Measurements from ENCODE around the gene CDH15. TPM values are rescaled to one million over a fixed set of nuclear protein-coding genes. Genes with fewer than 3 reads are reported as not detected.
"Not testable (repeated sequence)": the region's sequence is repeated elsewhere in the genome, so short reads cannot be mapped to it uniquely, and the experiment has no call there.

Gene CDH15
- total RNA-seq, 1 donor from 2014 or later: not detected

DNA sequence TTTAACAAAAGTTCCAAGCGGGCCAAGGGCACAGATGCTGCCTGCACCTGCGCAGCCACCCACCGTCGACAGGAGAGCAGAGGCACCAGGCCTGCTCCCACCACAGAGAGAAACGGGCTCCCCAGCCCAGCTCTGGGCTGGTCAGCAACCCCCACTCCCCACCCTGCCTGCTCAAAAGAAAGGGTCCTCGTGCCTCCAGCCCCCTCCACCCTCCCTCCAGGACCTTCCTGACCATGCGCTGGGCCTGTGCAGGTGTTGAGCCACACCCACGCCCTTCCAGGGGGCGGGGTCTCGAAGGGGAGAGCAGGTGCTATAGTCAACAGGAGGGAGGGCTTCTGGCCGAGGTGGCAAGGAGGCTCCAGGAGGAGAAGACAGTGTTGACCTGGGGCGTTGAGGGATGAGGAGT lies 71.2 kb downstream of the CDH15 start:
- Histone ChIP-seq H3K4me3 (no peak overlapping the region), H4K20me1 (ENCODE audit: low read depth) (no peaks in the 10 kb centered on the region), H3K79me2 (ENCODE audit: low read depth) (no peaks in the 10 kb centered on the region), H3F3A (ENCODE audit: low read depth) (peaks cover 27% of the 10 kb centered on the region), H3K27ac (no peak overlapping the region), H3K4me1 (no peaks in the 10 kb centered on the region), H3K36me3 (no peaks in the 10 kb centered on the region), H3K9me3 (ENCODE audit: low read depth) (no peaks in the 10 kb centered on the region), H3K4me2 (no peak overlapping the region), H3K27me3 (peaks cover 24% of the 10 kb centered on the region), H3K9ac (no peak overlapping the region), H2AFZ (replicated peaks) (no peak overlapping the region)
- Mint-ChIP-seq H3K4me3 (peak overlapping the region; percentile 50), H3K9me3 (no peaks in the 10 kb centered on the region), H3K36me3 (peaks cover 3% of the 10 kb centered on the region), H3K27me3 (ENCODE audit: insufficient read depth, low read depth) (peaks cover 3% of the 10 kb centered on the region), H3K27ac (no peak overlapping the region), H3K4me1 (peaks cover 13% of the 10 kb centered on the region)
- TF ChIP-seq CTCF (IDR thresholded peaks at IDR 0.05) (no peak), EZH2phosphoT487 (IDR thresholded peaks at IDR 0.05) (no peak), EZH2 (IDR thresholded peaks at IDR 0.05) (no peak)
- DNase-seq (ENCODE audit: low spot score): no peak

GRCh38 chr16:89243664-89244063 lies 72.1 kb downstream of the CDH15 start:
- H3K4me3 Mint-ChIP-seq: no peak overlapping the region
- H3K4me1 ChIP-seq: no peaks in the 10 kb centered on the region
- H3K4me1 Mint-ChIP-seq: peaks cover 13% of the 10 kb centered on the region
- H3K36me3 Mint-ChIP-seq: peaks cover 3% of the 10 kb centered on the region
- H3K9me3 Mint-ChIP-seq: no peaks in the 10 kb centered on the region
- no peak for TF ChIP-seq EZH2 (IDR thresholded peaks at IDR 0.05)
- no peak for TF ChIP-seq EZH2phosphoT487 (IDR thresholded peaks at IDR 0.05)
- no peak overlapping the region for H3K4me2 ChIP-seq
- no peak overlapping the region for H3K27ac Mint-ChIP-seq
- H3K36me3 ChIP-seq: no peaks in the 10 kb centered on the region
- no peak overlapping the region for H3K9ac ChIP-seq
- peaks cover 33% of the 10 kb centered on the region for H3K27me3 ChIP-seq
- H3K27ac ChIP-seq: no peak overlapping the region
- H4K20me1 ChIP-seq (ENCODE audit: low read depth): no peaks in the 10 kb centered on the region
- H2AFZ ChIP-seq (replicated peaks): no peak overlapping the region
- H3F3A ChIP-seq (ENCODE audit: low read depth): peaks cover 31% of the 10 kb centered on the region
- no peak overlapping the region for H3K4me3 ChIP-seq
- no peak for DNase-seq (ENCODE audit: low spot score)
- no peaks in the 10 kb centered on the region for H3K79me2 ChIP-seq (ENCODE audit: low read depth)
- H3K9me3 ChIP-seq (ENCODE audit: low read depth): no peaks in the 10 kb centered on the region
- H3K27me3 Mint-ChIP-seq (ENCODE audit: insufficient read depth, low read depth): peaks cover 6% of the 10 kb centered on the region

- not testable (repeated sequence) for H3K36me3 ChIP-seq; H4K20me1 ChIP-seq (ENCODE audit: low read depth); H3K4me3 ChIP-seq; H3K4me2 ChIP-seq; H3K79me2 ChIP-seq (ENCODE audit: low read depth); H3K9me3 Mint-ChIP-seq; H3K9ac ChIP-seq; H3K36me3 Mint-ChIP-seq; H3K9me3 ChIP-seq (ENCODE audit: low read depth); H3K4me1 ChIP-seq; H3K4me3 Mint-ChIP-seq; DNase-seq (ENCODE audit: low spot score); H3K27me3 Mint-ChIP-seq (ENCODE audit: insufficient read depth, low read depth); H3K27ac ChIP-seq; H2AFZ ChIP-seq (replicated peaks)
- Histone ChIP-seq H3F3A (ENCODE audit: low read depth) (peaks cover 31% of the 10 kb centered on the region), H3K27me3 (peaks cover 39% of the 10 kb centered on the region)
- Mint-ChIP-seq H3K4me1 (peaks cover 13% of the 10 kb centered on the region), H3K27ac (peak overlapping the region; percentile 76)
These were observed 72.7 kb downstream of the CDH15 start for GRCh38 chr16:89244264-89244663.

DNA sequence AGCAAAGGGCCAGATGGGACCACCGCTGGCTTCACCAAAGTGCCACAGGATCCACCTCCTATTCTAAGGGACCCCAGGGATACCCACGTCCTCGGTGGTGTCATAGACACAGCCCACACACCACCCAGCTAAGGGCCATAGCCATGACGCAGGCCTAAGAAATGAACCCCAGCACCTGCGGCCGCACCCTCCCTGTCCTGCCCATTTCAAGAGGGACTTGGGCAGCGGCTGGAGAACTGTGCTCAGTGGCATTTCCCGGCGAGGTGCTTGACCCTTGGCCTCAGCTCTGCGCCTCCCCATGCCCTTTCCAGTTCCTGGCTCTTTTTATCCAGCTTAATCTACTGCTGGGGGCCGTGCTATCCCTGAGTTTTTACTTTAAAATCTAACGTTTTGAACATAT lies 73.2 kb downstream of the CDH15 start:
- DNase-seq (ENCODE audit: low spot score): no peak
- H3K4me1 Mint-ChIP-seq: peaks cover 12% of the 10 kb centered on the region
- no peaks in the 10 kb centered on the region for H4K20me1 ChIP-seq (ENCODE audit: low read depth)
- H3K36me3 ChIP-seq: no peaks in the 10 kb centered on the region
- no peak overlapping the region for H3K4me3 Mint-ChIP-seq
- no peak overlapping the region for H3K27ac Mint-ChIP-seq
- peaks cover 3% of the 10 kb centered on the region for H3K36me3 Mint-ChIP-seq
- H3K27me3 Mint-ChIP-seq (ENCODE audit: insufficient read depth, low read depth): peaks cover 6% of the 10 kb centered on the region
- H3F3A ChIP-seq (ENCODE audit: low read depth): peaks cover 30% of the 10 kb centered on the region
- no peak overlapping the region for H3K4me2 ChIP-seq
- no peak overlapping the region for H3K9ac ChIP-seq
- no peak overlapping the region for H3K4me3 ChIP-seq
- no peak for TF ChIP-seq CTCF (IDR thresholded peaks at IDR 0.05)
- no peak for TF ChIP-seq EZH2phosphoT487 (IDR thresholded peaks at IDR 0.05)
- TF ChIP-seq EZH2 (IDR thresholded peaks at IDR 0.05): no peak
- H3K27ac ChIP-seq: no peak overlapping the region
- no peaks in the 10 kb centered on the region for H3K9me3 ChIP-seq (ENCODE audit: low read depth)
- H3K27me3 ChIP-seq: peaks cover 40% of the 10 kb centered on the region
- no peaks in the 10 kb centered on the region for H3K79me2 ChIP-seq (ENCODE audit: low read depth)
- H2AFZ ChIP-seq (replicated peaks): no peak overlapping the region
- no peaks in the 10 kb centered on the region for H3K4me1 ChIP-seq
- no peaks in the 10 kb centered on the region for H3K9me3 Mint-ChIP-seq

Other genes with a start within 250 kb of the CDH15 start
- 0.15 and 0.22 TPM in 2 replicates for gene CBFA2T3, start 194.5 kb upstream of the CDH15 start, total RNA-seq (ENCODE audit: low replicate concordance)
- gene ACSF3, start 77.9 kb upstream of the CDH15 start, total RNA-seq (ENCODE audit: low replicate concordance): 14.5 and 25.9 TPM in 2 replicates
- gene SLC22A31, start 28.8 kb downstream of the CDH15 start, total RNA-seq (ENCODE audit: low replicate concordance): 0.87 TPM in 1 of 2 replicates, not detected in the other
- 21.5 and 26.1 TPM in 2 replicates for gene ZNF778, start 46.0 kb downstream of the CDH15 start, total RNA-seq (ENCODE audit: low replicate concordance)

Measured in neural progenitor cell (in vitro differentiated cells).